Ishikawa (cell line): Measurements from ENCODE around the gene MAP4K4.

Experiments used
- EGR1 ChIP-seq: IDR thresholded peaks from 2 replicates; pipeline ENCODE4 v1.6.1; 2012
- EP300 ChIP-seq: IDR thresholded peaks from 2 replicates; pipeline ENCODE4 v1.6.1; 2012; ENCODE audit warnings: borderline replicate concordance
- FOXM1 ChIP-seq: IDR thresholded peaks from 2 replicates; pipeline ENCODE4 v1.6.1; 2012; ENCODE audit warnings: low read depth, borderline replicate concordance
- MAX ChIP-seq: IDR thresholded peaks from 2 replicates; pipeline ENCODE4 v1.6.1; 2012
- NFIC ChIP-seq: IDR thresholded peaks from 2 replicates; pipeline ENCODE4 v1.6.1; 2012
- RAD21 ChIP-seq: IDR thresholded peaks from 2 replicates; pipeline ENCODE4 v1.6.1; 2012; ENCODE audit warnings: low read depth
- TCF12 ChIP-seq: IDR thresholded peaks from 2 replicates; pipeline ENCODE4 v1.6.1; 2012; ENCODE audit warnings: low read depth
- ZBTB7A ChIP-seq: IDR thresholded peaks from 2 replicates; pipeline ENCODE4 v1.6.1; 2012; ENCODE audit warnings: low read depth

DNA sequence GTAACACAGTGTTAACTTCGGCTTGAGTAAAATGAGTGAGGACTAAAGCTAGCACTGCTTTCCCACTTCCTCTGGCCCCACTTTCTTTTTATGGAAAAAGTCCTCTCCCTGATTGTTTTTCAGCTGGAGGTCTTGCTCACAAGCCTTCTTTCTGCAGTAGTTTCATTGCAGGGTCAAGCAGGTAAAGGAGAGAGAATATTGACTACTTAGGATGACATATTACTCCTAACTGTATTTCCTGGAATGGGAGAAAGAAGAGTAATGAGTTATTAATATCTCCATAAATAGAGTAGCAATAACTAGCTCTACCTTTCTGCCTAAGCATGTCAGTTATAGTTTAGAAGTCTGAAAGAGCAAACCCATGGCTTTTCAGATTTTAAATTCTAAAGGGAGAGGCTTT lies 45.0 kb downstream of the MAP4K4 start:
- TF ChIP-seq EGR1 (no peak), EP300 (no peak), RAD21 (no peak), MAX (no peak), ZBTB7A (no peak), TCF12 (no peak), FOXM1 (no peak), NFIC (no peak)
